CD14-positive monocyte (primary cell): ENCODE results near the gene RFNG. TPM values are rescaled to one million over a fixed set of nuclear protein-coding genes. Genes with fewer than 3 reads are reported as not detected.
A peak's percentile ranks its signal among the peaks of the same experiment; 100 is the strongest.

Experiments
- DNase-seq, 3 donors: peaks; one replicate each; pipeline ENCODE4 v3.0.0-alpha.2; 2011 to 2022
- H2AFZ ChIP-seq: 2 replicates; pipeline ENCODE4 v1.6.0; 2012; ENCODE audit warnings: mild to moderate bottlenecking, low read depth, low read length, inconsistent platforms; ENCODE audit not compliant: insufficient read depth, poor library complexity, severe bottlenecking
- H3K27ac ChIP-seq, 2 donors: 1 replicate in 1 of 2; 2 replicates in 1 of 2; pipeline ENCODE4 v1.5.1; 2012 to 2013; ENCODE audit warnings: low read length in 2 of 2, control low read depth in 1 of 2, inconsistent platforms in 1 of 2, low read depth in 1 of 2, mild to moderate bottlenecking in 1 of 2
- H3K27me3 ChIP-seq, 2 donors: one replicate each; pipeline versions ENCODE4 v1.6.0 to v1.6.1; 2011 to 2013; ENCODE audit warnings: low read length in 2 of 2; ENCODE audit not compliant: control insufficient read depth in 2 of 2, insufficient read depth in 2 of 2
- H3K36me3 ChIP-seq, 2 donors: replicated peaks in 1 of 2; 1 replicate in 1 of 2; 2 replicates in 1 of 2; pipeline versions ENCODE4 v1.5.1 to v1.6.1; 2012 to 2013; ENCODE audit warnings: low read length in 2 of 2, control low read depth in 1 of 2, inconsistent platforms in 1 of 2, mild to moderate bottlenecking in 1 of 2; ENCODE audit not compliant: insufficient read depth in 2 of 2, control insufficient read depth in 1 of 2
- H3K4me1 ChIP-seq, 2 donors: 1 replicate in 1 of 2; 2 replicates in 1 of 2; pipeline versions ENCODE4 v1.5.1 to v1.6.1; 2012 to 2013; ENCODE audit warnings: low read length in 2 of 2, control low read depth in 1 of 2, inconsistent platforms in 1 of 2, mild to moderate bottlenecking in 1 of 2, moderate library complexity in 1 of 2; ENCODE audit not compliant: insufficient read depth in 2 of 2, control insufficient read depth in 1 of 2
- H3K4me2 ChIP-seq: replicated peaks from 2 replicates; pipeline ENCODE3; 2012; ENCODE audit warnings: low read length, moderate library complexity, mild to moderate bottlenecking; ENCODE audit not compliant: poor library complexity, severe bottlenecking; ENCODE audit errors: extremely low read depth
- H3K4me3 ChIP-seq, 3 experiments: fragments of 200-600 bp in 1 of 3; sonication (generic) in 1 of 3; replicated peaks in 1 of 3; 1 replicate in 2 of 3; 2 replicates in 1 of 3; pipeline ENCODE4 v1.5.1; 2011 to 2013; ENCODE audit warnings: low read length in 3 of 3, mild to moderate bottlenecking in 3 of 3, control low read depth in 2 of 3, low read depth in 2 of 3, inconsistent platforms in 1 of 3, moderate library complexity in 1 of 3
- H3K79me2 ChIP-seq: 2 replicates; pipeline ENCODE4 v1.6.0; 2012; ENCODE audit warnings: mild to moderate bottlenecking, control low read depth, inconsistent platforms, low read length, moderate library complexity; ENCODE audit not compliant: insufficient read depth
- H3K9ac ChIP-seq: 2 replicates; pipeline ENCODE4 v1.6.0; 2017; ENCODE audit warnings: low read length, mild to moderate bottlenecking; ENCODE audit not compliant: insufficient read depth, poor library complexity, severe bottlenecking
- H3K9me3 ChIP-seq, 2 donors: replicated peaks in 1 of 2; 1 replicate in 1 of 2; 2 replicates in 1 of 2; pipeline versions ENCODE4 v1.5.1 to v1.6.1; 2012 to 2013; ENCODE audit warnings: low read length in 2 of 2, control low read depth in 1 of 2; ENCODE audit not compliant: control insufficient read depth in 1 of 2, insufficient read depth in 1 of 2
- H4K20me1 ChIP-seq: 2 replicates; pipeline ENCODE4 v1.6.0; 2012; ENCODE audit warnings: mild to moderate bottlenecking, low read length, control low read depth, moderate library complexity; ENCODE audit not compliant: insufficient read depth
- H3K27ac Mint-ChIP-seq, 7 donors: one replicate each; pipeline ENCODE4 v1.8.0; 2020; ENCODE audit warnings: mild to moderate bottlenecking in 7 of 7, mixed read lengths in 7 of 7, moderate library complexity in 6 of 7, inconsistent platforms in 2 of 7
- H3K27me3 Mint-ChIP-seq, 3 donors: one replicate each; pipeline ENCODE4 v1.8.0; 2021 to 2022; ENCODE audit warnings: low read depth in 3 of 3, mild to moderate bottlenecking in 3 of 3, mixed read lengths in 3 of 3, moderate library complexity in 3 of 3, inconsistent platforms in 1 of 3
- H3K36me3 Mint-ChIP-seq, 2 donors: one replicate each; pipeline ENCODE4 v1.8.0; 2020; ENCODE audit warnings: mixed read lengths in 2 of 2, inconsistent platforms in 1 of 2, mild to moderate bottlenecking in 1 of 2
- H3K4me1 Mint-ChIP-seq: one replicate; pipeline ENCODE4 v1.8.0; 2020; ENCODE audit warnings: mild to moderate bottlenecking, mixed read lengths
- H3K4me3 Mint-ChIP-seq, 2 donors: one replicate each; pipeline ENCODE4 v1.8.0; 2020; ENCODE audit warnings: mild to moderate bottlenecking in 2 of 2, mixed read lengths in 2 of 2, moderate library complexity in 1 of 2
- H3K9me3 Mint-ChIP-seq, 7 donors: one replicate each; pipeline ENCODE4 v1.8.0; 2020 to 2022; ENCODE audit warnings: mixed read lengths in 7 of 7, mild to moderate bottlenecking in 6 of 7, moderate library complexity in 6 of 7, inconsistent platforms in 2 of 7
- WGBS: methylation state at CpG from one replicate; pipeline ENCODE4 v1.1.5; 2013; ENCODE audit warnings: missing lambda C conversion rate; ENCODE audit not compliant: insufficient coverage; 5-methylcytosine and 5-hydroxymethylcytosine counted together
- intact Hi-C, 2 donors: fragments of 100-400 bp; cut with micrococcal nuclease; formaldehyde crosslinking; loops; one replicate each; pipeline versions ENCODE4 v1.15.0 to v1.15.1; 2023
- polyA plus RNA-seq, 3 donors: library from polyadenylated mRNA; depleted of rRNA in 1 of 3; unstranded in 2 of 3; stranded (reverse) in 1 of 3; fragments of 300-500 nt in 2 of 3; fragments of >200 nt in 1 of 3; fragmentation: Illumina TruSeq in 2 of 3; gene quantifications; 1 replicate in 2 of 3; 2 replicates in 1 of 3; pipeline ENCODE4 v1.2.3, GENCODE V29; 2012 to 2021
- TF ChIP-seq, protein P1 (sequence below): fragments of 200-600 bp; IDR thresholded peaks from one replicate; pipeline ENCODE4 v1.8.0; 2022; ENCODE audit warnings: antibody characterized with exemption, mild to moderate bottlenecking

Gene RFNG
- polyA plus RNA-seq, 3 donors: 1.5 to 32.4 (median 4.1) TPM

DNA sequence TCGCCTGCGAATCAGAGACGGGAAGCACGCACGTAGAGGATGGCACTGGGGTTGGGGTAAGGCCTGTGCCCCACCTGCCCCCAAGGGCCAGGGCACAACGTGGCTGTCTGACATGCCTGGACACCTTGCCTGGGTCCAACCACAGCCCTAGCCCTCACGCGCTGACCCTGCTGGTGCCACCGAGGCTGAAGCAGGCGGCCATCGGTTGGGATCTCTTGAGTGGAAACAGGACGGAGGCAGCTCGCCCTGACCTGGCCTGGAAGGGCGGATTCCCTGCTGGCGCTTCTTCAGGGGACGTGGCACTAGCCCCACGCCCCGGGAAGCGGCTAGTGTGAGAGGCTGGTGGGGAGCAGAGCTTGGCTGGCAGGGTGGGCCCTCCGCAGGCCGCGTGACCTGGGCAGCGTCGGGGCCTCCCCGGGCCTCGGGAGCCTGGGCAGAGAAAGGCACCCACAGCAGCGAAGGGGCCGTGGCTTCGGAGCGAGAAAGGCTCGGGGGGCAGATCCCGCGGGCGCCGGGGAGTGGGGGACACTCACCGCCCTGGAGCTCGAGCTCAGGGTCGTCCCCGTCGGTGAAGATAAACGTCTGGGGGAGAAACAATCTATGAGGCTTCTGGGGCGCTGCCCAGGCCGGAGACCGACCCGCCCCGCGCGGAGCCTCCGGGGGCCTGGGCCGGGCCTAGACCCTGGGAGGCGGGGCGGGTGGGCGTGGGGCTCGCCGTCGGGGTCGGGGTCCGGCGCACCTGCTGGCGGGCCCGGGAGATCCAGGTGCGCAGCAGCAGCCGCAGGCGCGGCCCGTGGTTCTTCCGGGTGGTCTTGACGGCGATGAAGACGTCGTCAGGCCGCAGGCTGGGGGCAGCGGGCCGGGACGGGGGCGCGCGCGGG is 610 bp downstream of the RFNG start:
- Histone ChIP-seq H3K4me3 (peak overlapping the region; percentile 22 to 88 (median 36)), H3K4me2 (peak overlapping the region; percentile 97), H4K20me1 (peaks cover 23% of the 10 kb centered on the region), H2AFZ (peak overlapping the region; percentile 80), H3K27me3 (no peaks in the 10 kb centered on the region), H3K27ac (no peak overlapping the region), H3K9me3 (no peaks in the 10 kb centered on the region), H3K4me1 (peaks cover 20 to 29% of the 10 kb centered on the region in 2 donors), H3K79me2 (peaks cover 24% of the 10 kb centered on the region), H3K36me3 (peaks cover 45 to 56% of the 10 kb centered on the region in 2 donors), H3K9ac (peak overlapping the region; percentile 69)
- DNase-seq: no peak
- peak overlapping the region in 5 of 7 donors; percentile 12 to 91 (median 72) for H3K27ac Mint-ChIP-seq
- TF ChIP-seq, protein P1, sequence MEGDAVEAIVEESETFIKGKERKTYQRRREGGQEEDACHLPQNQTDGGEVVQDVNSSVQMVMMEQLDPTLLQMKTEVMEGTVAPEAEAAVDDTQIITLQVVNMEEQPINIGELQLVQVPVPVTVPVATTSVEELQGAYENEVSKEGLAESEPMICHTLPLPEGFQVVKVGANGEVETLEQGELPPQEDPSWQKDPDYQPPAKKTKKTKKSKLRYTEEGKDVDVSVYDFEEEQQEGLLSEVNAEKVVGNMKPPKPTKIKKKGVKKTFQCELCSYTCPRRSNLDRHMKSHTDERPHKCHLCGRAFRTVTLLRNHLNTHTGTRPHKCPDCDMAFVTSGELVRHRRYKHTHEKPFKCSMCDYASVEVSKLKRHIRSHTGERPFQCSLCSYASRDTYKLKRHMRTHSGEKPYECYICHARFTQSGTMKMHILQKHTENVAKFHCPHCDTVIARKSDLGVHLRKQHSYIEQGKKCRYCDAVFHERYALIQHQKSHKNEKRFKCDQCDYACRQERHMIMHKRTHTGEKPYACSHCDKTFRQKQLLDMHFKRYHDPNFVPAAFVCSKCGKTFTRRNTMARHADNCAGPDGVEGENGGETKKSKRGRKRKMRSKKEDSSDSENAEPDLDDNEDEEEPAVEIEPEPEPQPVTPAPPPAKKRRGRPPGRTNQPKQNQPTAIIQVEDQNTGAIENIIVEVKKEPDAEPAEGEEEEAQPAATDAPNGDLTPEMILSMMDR: no peak
- intact Hi-C loops: loop anchor here in 1 of 2 donors (5.0 kb wide), 1 partner anchor 46 kb away; the partner anchor contains the start of gene FASN
- peaks cover 19% of the 10 kb centered on the region for H3K4me1 Mint-ChIP-seq
- 20% methylated on average over 71 of the region's 79 CpGs for whole genome bisulfite sequencing
- peak overlapping the region; percentile 85 to 94 for H3K4me3 Mint-ChIP-seq
- no peaks in the 10 kb centered on the region for H3K9me3 Mint-ChIP-seq
- H3K36me3 Mint-ChIP-seq: peaks cover 28 to 61% of the 10 kb centered on the region in 2 donors
- no peaks in the 10 kb centered on the region for H3K27me3 Mint-ChIP-seq

DNA sequence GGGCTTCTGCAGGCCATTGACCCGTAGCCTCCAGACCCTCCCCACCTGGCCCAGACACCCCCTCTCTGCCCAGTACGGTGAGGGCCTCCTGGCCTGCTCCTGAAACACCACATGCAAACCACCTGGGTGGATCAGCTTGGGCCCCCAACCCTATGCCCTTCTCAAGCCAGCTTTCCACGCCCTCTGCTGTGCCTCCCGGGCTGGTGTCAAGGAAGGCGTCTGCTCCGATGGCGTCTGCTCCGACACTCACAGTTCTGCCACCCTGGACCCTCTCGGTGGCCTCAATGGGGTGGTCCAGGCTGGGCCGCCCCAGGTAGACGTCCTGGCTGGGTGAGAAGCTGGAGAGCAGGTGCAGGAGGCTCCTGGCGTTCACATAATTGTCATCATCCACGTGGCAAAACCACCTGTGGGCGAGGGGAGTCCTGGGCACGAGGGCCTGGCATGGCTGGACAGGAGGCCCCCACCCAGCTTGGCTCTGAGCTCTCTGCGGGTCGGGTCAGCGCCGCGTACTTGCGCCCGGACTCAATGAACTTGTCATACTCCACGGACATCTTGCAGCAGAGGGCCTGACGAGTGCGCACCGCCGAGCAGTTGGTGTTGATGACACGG is 1.4 kb downstream of the RFNG start:
- peaks cover 19% of the 10 kb centered on the region for H3K4me1 Mint-ChIP-seq
- no peak for DNase-seq
- intact Hi-C loops: loop anchor here in 1 of 2 donors (5.0 kb wide), 1 partner anchor 47 kb away; the partner anchor contains the start of gene FASN
- peak overlapping the region in 1 of 3 experiments; percentile 88 for H3K4me3 ChIP-seq
- peaks cover 23% of the 10 kb centered on the region for H4K20me1 ChIP-seq
- H3K79me2 ChIP-seq: peaks cover 24% of the 10 kb centered on the region
- no peaks in the 10 kb centered on the region for H3K9me3 Mint-ChIP-seq
- 95% methylated on average over 24 of the region's 28 CpGs for WGBS
- TF ChIP-seq, protein P1: no peak
- peak overlapping the region; percentile 97 for H3K4me2 ChIP-seq
- H2AFZ ChIP-seq: no peak overlapping the region
- H3K4me1 ChIP-seq: peaks cover 20 to 29% of the 10 kb centered on the region in 2 donors
- peak overlapping the region; percentile 69 for H3K9ac ChIP-seq
- H3K27ac Mint-ChIP-seq: peak overlapping the region in 2 of 7 donors; percentile 12 to 25
- H3K36me3 Mint-ChIP-seq: peaks cover 26 to 56% of the 10 kb centered on the region in 2 donors
- no peaks in the 10 kb centered on the region for H3K27me3 ChIP-seq
- H3K9me3 ChIP-seq: no peaks in the 10 kb centered on the region
- H3K27me3 Mint-ChIP-seq: no peaks in the 10 kb centered on the region
- H3K27ac ChIP-seq: no peak overlapping the region
- peaks cover 40 to 49% of the 10 kb centered on the region in 2 donors for H3K36me3 ChIP-seq
- peak overlapping the region; percentile 85 to 94 for H3K4me3 Mint-ChIP-seq
